K562 (cell line): ENCODE results near the gene NR1D1. TPM values are rescaled to one million over a fixed set of nuclear protein-coding genes. Genes with fewer than 3 reads are reported as not detected.

ENCODE experiments used
- ARID4B ChIP-seq: sonication (generic); formaldehyde crosslinking; IDR thresholded peaks from 2 replicates; pipeline ENCODE4 v1.8.0; 2022; ENCODE audit warnings: mild to moderate bottlenecking, missing genetic modification reagents
- ASH1L ChIP-seq: fragments of 450-650 bp; IDR thresholded peaks from 2 replicates; pipeline ENCODE4 v1.6.1; 2018; ENCODE audit warnings: borderline replicate concordance, mild to moderate bottlenecking, low read depth; ENCODE audit not compliant: partially characterized antibody
- CBX2 ChIP-seq: fragments of 200-600 bp; sonication (generic); IDR thresholded peaks from one replicate; pipeline ENCODE4 v1.6.1; 2012; ENCODE audit warnings: mild to moderate bottlenecking, low read length, inconsistent platforms; ENCODE audit not compliant: insufficient read depth, poor library complexity, severe bottlenecking
- CLOCK ChIP-seq: fragments of 250-450 bp; sonication (Bioruptor Pico); IDR thresholded peaks from 2 replicates; pipeline ENCODE4 v1.4.0; 2020; ENCODE audit warnings: mild to moderate bottlenecking, moderate library complexity, borderline replicate concordance
- HMG20B ChIP-seq: fragments of 250-450 bp; sonication (Bioruptor Pico); IDR thresholded peaks from 2 replicates; pipeline ENCODE4 v1.5.0; 2021; ENCODE audit warnings: mild to moderate bottlenecking
- JUN ChIP-seq, 2 experiments: sonication (generic) in 1 of 2; formaldehyde crosslinking in 1 of 2; IDR thresholded peaks; 2 replicates each; pipeline versions ENCODE4 v1.6.1 to v1.8.0; 2012 to 2022; ENCODE audit warnings: borderline replicate concordance in 2 of 2, mild to moderate bottlenecking in 2 of 2, improper control_type of control experiment in 1 of 2, low read depth in 1 of 2, low read length in 1 of 2, missing genetic modification reagents in 1 of 2
- NFRKB ChIP-seq: fragments of 450-650 bp; IDR thresholded peaks from 2 replicates; pipeline ENCODE4 v1.6.1; 2016; ENCODE audit warnings: low read depth
- NR4A1 ChIP-seq, 2 experiments: fragments of 250-450 bp in 1 of 2; fragments of 450-650 bp in 1 of 2; sonication (Bioruptor Pico) in 1 of 2; IDR thresholded peaks; 2 replicates each; pipeline versions ENCODE4 v1.4.0 to v1.6.1; 2016 to 2020; ENCODE audit warnings: mild to moderate bottlenecking in 2 of 2, missing compliant biosample characterization in 1 of 2, missing genetic modification characterization in 1 of 2, moderate library complexity in 1 of 2
- NUFIP1 ChIP-seq: fragments of 450-650 bp; IDR thresholded peaks from 2 replicates; pipeline ENCODE4 v1.6.1; 2018; ENCODE audit not compliant: partially characterized antibody
- POLR2B ChIP-seq: fragments of 450-650 bp; IDR thresholded peaks from 2 replicates; pipeline ENCODE4 v1.6.1; 2018; ENCODE audit warnings: low read depth; ENCODE audit not compliant: partially characterized antibody
- PYGO2 ChIP-seq: fragments of 450-650 bp; IDR thresholded peaks from 2 replicates; pipeline ENCODE4 v1.6.1; 2016; ENCODE audit warnings: mild to moderate bottlenecking, missing genetic modification characterization, moderate library complexity, missing compliant biosample characterization
- TEAD2 ChIP-seq: fragments of 450-650 bp; IDR thresholded peaks from 2 replicates; pipeline ENCODE4 v1.6.1; 2016; ENCODE audit warnings: missing genetic modification characterization, control low read depth, missing compliant biosample characterization
- UBTF ChIP-seq, 2 experiments: IDR thresholded peaks; 2 replicates each; pipeline ENCODE4 v1.6.1; 2012; ENCODE audit warnings: improper control_type of control experiment in 2 of 2, low read depth in 2 of 2, low read length in 2 of 2, borderline replicate concordance in 1 of 2
- XRCC3 ChIP-seq: fragments of 450-650 bp; IDR thresholded peaks from 2 replicates; pipeline ENCODE4 v1.6.1; 2017; ENCODE audit warnings: mild to moderate bottlenecking, moderate library complexity
- ZBTB7A ChIP-seq: IDR thresholded peaks from 2 replicates; pipeline ENCODE4 v1.6.1; 2011; ENCODE audit warnings: low read depth, mild to moderate bottlenecking, low read length, moderate library complexity, borderline replicate concordance; ENCODE audit not compliant: control insufficient read depth
- ZNF707 ChIP-seq: fragments of 250-450 bp; sonication (Bioruptor Pico); conservative IDR thresholded peaks from 2 replicates; pipeline ENCODE4 v1.8.0; 2022; ENCODE audit warnings: inconsistent platforms, mild to moderate bottlenecking, moderate library complexity
- polyA plus RNA-seq, 8 experiments: library from polyadenylated mRNA; depleted of rRNA in 4 of 8; stranded (reverse) in 5 of 8; unstranded in 3 of 8; fragments of >200 nt; fragmentation: Nextera tagmentation in 2 of 8; fragmentation: Illumina TruSeq in 1 of 8; extraction: Ambion mirVana in 2 of 8; extraction: Trizol in 1 of 8; gene quantifications; 2 replicates each; pipeline versions ENCODE4 v1.2.1 to v1.2.3, GENCODE V29; 2011 to 2014; ENCODE audit warnings: inconsistent platforms in 1 of 8, missing spikeins in 1 of 8
- total RNA-seq, 7 experiments: library from RNA; depleted of rRNA in 6 of 7; stranded (reverse); fragments of >200 nt in 6 of 7; fragmentation: Illumina TruSeq in 2 of 7; extraction: Trizol in 2 of 7; gene quantifications; 2 replicates each; pipeline versions ENCODE4 v1.2.1 to v1.2.3, GENCODE V29; 2011 to 2021; ENCODE audit warnings: low replicate concordance in 1 of 7

Gene NR1D1
- total and polyA plus RNA-seq, 9 of the 15 experiments (the other 6 are each of a cell fraction or from before 2014, with no cell fraction given), result 0.25 to 7.7 (median 0.65) TPM

GRCh38 chr17:40098846-40099618 is 1.4 kb downstream of the NR1D1 start (continued):
- TF ChIP-seq TEAD2 (tag) (no peak), NR4A1 (CRISPR knock-in tag; IDR thresholded peaks at IDR 0.05) (no peak), NR4A1 (tag; IDR thresholded peaks at IDR 0.05) (no peak; the same call in 1 of the 2 replicates), JUN (IDR thresholded peaks at IDR 0.05; ENCODE audit: borderline replicate concordance, low read depth, low read length) (peak; percentile 81), JUN (CRISPR knock-in tag; IDR thresholded peaks at IDR 0.05; ENCODE audit: borderline replicate concordance) (no peak), XRCC3 (no peak), CLOCK (CRISPR knock-in tag) (peak; percentile 99), ARID4B (CRISPR knock-in tag) (peak; percentile 93), ASH1L (peak; percentile 33), CBX2 (no peak), ZNF707 (no peak), NFRKB (peak; percentile 100; the same call in 1 of the 2 replicates), HMG20B (no peak), UBTF (IDR thresholded peaks at IDR 0.05; ENCODE audit: borderline replicate concordance in 1 of 2, low read depth in 2 of 2, low read length in 2 of 2) (no peak), NUFIP1 (peak; percentile 86), ZBTB7A (0 out of 2 replicates have a peak, but pooled peaks have one; percentile 48), POLR2B (peak; percentile 73), PYGO2 (tag) (peak; percentile 73; the same call in 1 of the 2 replicates)
